HG03469 (cell line): ENCODE results near the gene CFAP45.

ENCODE experiments used
- ATAC-seq: cut with Tn5 transposase; IDR thresholded peaks from one replicate; pipeline ENCODE4 v1.9.1; 2021; ENCODE audit warnings: mild to moderate bottlenecking, moderate library complexity, moderate number of reproducible peaks; ENCODE audit not compliant: unreplicated experiment

The CFAP45 gene

GRCh38 chr1:159900086-159900680, at the start of gene CFAP45:
Gene CFAP45 (minus strand): TSS chr1:159900165. CDS start chr1:159900098, 67 bp downstream.
- ATAC-seq = no peak

GRCh38 chr1:159949123-159949522, 49.2 kb upstream of the CFAP45 start:
- no peak for ATAC-seq

GRCh38 chr1:159947942-159948341, 48.0 kb upstream of the CFAP45 start:
- ATAC-seq = no peak

- no peak for ATAC-seq
These were observed 46.5 kb upstream of the CFAP45 start for GRCh38 chr1:159946242-159947187.

GRCh38 chr1:159945483-159946241, 45.7 kb upstream of the CFAP45 start, which contains the start of gene IGSF9:
Gene IGSF9 (minus strand): TSS chr1:159945613. CDS start chr1:159943454, 2,159 bp downstream.
- ATAC-seq = no peak

GRCh38 chr1:159944623-159945455, 44.9 kb upstream of the CFAP45 start:
- ATAC-seq = no peak

GRCh38 chr1:159943908-159944622, 44.1 kb upstream of the CFAP45 start:
- no peak for ATAC-seq

- no peak for ATAC-seq
These were observed 43.3 kb upstream of the CFAP45 start for GRCh38 chr1:159943278-159943640.

- no peak for ATAC-seq
These were observed 42.8 kb upstream of the CFAP45 start for GRCh38 chr1:159942632-159943277.

GRCh38 chr1:159941591-159942560, 41.9 kb upstream of the CFAP45 start:
- ATAC-seq = no peak

- no peak for ATAC-seq
These were observed 41.2 kb upstream of the CFAP45 start for GRCh38 chr1:159941141-159941540.

- ATAC-seq = no peak
These were observed 40.1 kb upstream of the CFAP45 start for GRCh38 chr1:159940006-159940620.

GRCh38 chr1:159939678-159940002, 39.7 kb upstream of the CFAP45 start:
- no peak for ATAC-seq

- ATAC-seq = no peak
These were observed 39.1 kb upstream of the CFAP45 start for GRCh38 chr1:159938905-159939677.

- ATAC-seq = no peak
These were observed 38.4 kb upstream of the CFAP45 start for GRCh38 chr1:159938211-159938852.

GRCh38 chr1:159937054-159937750, 37.2 kb upstream of the CFAP45 start:
- no peak for ATAC-seq
